Measurements from ENCODE around the gene NCOR2.

NCOR2 gene

GRCh38 chr12:124566997-124567672 lies at the start of gene NCOR2:
Gene NCOR2 (minus strand): TSS chr12:124567612. CDS start chr12:124495251, 72,361 bp downstream.
- DNase-seq (ENCODE audit: low read depth in 2 of 2) = no peak

GRCh38 chr12:124616394-124617221 lies 49.2 kb upstream of the NCOR2 start:
- no peak for DNase-seq (ENCODE audit: low read depth in 2 of 2)

GRCh38 chr12:124614512-124615292 lies 47.3 kb upstream of the NCOR2 start:
- DNase-seq (ENCODE audit: low read depth in 2 of 2) = no peak

- peak; percentile 66 to 74 for DNase-seq (ENCODE audit: low read depth in 2 of 2)
These were observed 45.8 kb upstream of the NCOR2 start for GRCh38 chr12:124613151-124613585.

GRCh38 chr12:124612410-124612680 lies 44.9 kb upstream of the NCOR2 start:
- DNase-seq (ENCODE audit: low read depth in 2 of 2) = no peak

GRCh38 chr12:124611559-124612409 lies 44.4 kb upstream of the NCOR2 start:
- DNase-seq (ENCODE audit: low read depth in 2 of 2) = no peak

- no peak for DNase-seq (ENCODE audit: low read depth in 2 of 2)
These were observed 43.5 kb upstream of the NCOR2 start for GRCh38 chr12:124610629-124611558.

- DNase-seq (ENCODE audit: low read depth in 2 of 2) = no peak
These were observed 42.7 kb upstream of the NCOR2 start for GRCh38 chr12:124610021-124610612.

GRCh38 chr12:124609041-124609989 lies 41.9 kb upstream of the NCOR2 start:
- no peak for DNase-seq (ENCODE audit: low read depth in 2 of 2)

GRCh38 chr12:124608450-124608870 lies 41.0 kb upstream of the NCOR2 start:
- no peak for DNase-seq (ENCODE audit: low read depth in 2 of 2)

- DNase-seq (ENCODE audit: low read depth in 2 of 2) = no peak
These were observed 40.4 kb upstream of the NCOR2 start for GRCh38 chr12:124607681-124608425.

- DNase-seq (ENCODE audit: low read depth in 2 of 2) = no peak
These were observed 38.7 kb upstream of the NCOR2 start for GRCh38 chr12:124605883-124606774.

- no peak for DNase-seq (ENCODE audit: low read depth in 2 of 2)
These were observed 37.9 kb upstream of the NCOR2 start for GRCh38 chr12:124605150-124605882.

GRCh38 chr12:124604264-124604680 lies 36.9 kb upstream of the NCOR2 start:
- DNase-seq (ENCODE audit: low read depth in 2 of 2) = no peak

- DNase-seq (ENCODE audit: low read depth in 2 of 2) = no peak
These were observed 36.4 kb upstream of the NCOR2 start for GRCh38 chr12:124603831-124604251.

- DNase-seq (ENCODE audit: low read depth in 2 of 2) = no peak
These were observed 35.7 kb upstream of the NCOR2 start for GRCh38 chr12:124603100-124603541.
